Upper lobe of right lung (tissue), 1 donor: ENCODE measurements around the gene SLC41A3. TPM values are rescaled to one million over a fixed set of nuclear protein-coding genes. Genes with fewer than 3 reads are reported as not detected.
A peak's percentile ranks its signal among the peaks of the same experiment; 100 is the strongest.

ENCODE experiments used
- ATAC-seq: fragments of 200-7000 bp; cut with Tn5 transposase; one replicate; pipeline ENCODE4 v1.9.1; 2020; ENCODE audit warnings: mild to moderate bottlenecking, moderate library complexity
- DNase-seq: peaks from one replicate; pipeline ENCODE4 v3.0.0-alpha.2; 2020
- H3K27ac ChIP-seq: fragments of 200-600 bp; one replicate; pipeline ENCODE4 v1.8.0; 2022
- H3K27me3 ChIP-seq: fragments of 200-600 bp; one replicate; pipeline ENCODE4 v1.8.0; 2022; ENCODE audit warnings: mild to moderate bottlenecking
- H3K36me3 ChIP-seq: fragments of 200-600 bp; one replicate; pipeline ENCODE4 v1.8.0; 2022
- H3K4me1 ChIP-seq: fragments of 200-600 bp; one replicate; pipeline ENCODE4 v1.8.0; 2022
- H3K4me3 ChIP-seq: fragments of 200-600 bp; one replicate; pipeline ENCODE4 v1.8.0; 2022; ENCODE audit warnings: mild to moderate bottlenecking
- H3K9me3 ChIP-seq: fragments of 200-600 bp; one replicate; pipeline ENCODE4 v1.8.0; 2022
- intact Hi-C: fragments of 100-400 bp; cut with DNase I; formaldehyde crosslinking; loops from one replicate; pipeline ENCODE4 v1.11.0; 2022
- total RNA-seq: library from RNA; stranded (reverse); fragmentation: NEBNext Ultra II Directional; extraction: Animal tissue kit (Norgen Biotek cat#: 25700); gene quantifications from one replicate; pipeline ENCODE4 v1.2.1, GENCODE V29; 2021
- TF ChIP-seq, protein P1 (sequence below): fragments of 200-600 bp; IDR thresholded peaks from one replicate; pipeline ENCODE4 v1.8.0; 2022; ENCODE audit warnings: antibody characterized with exemption
- donor health status: DM: no; HTN: yes; CAD: no; lungs with severe emphysema.

The SLC41A3 gene
- total RNA-seq, 1 donor from 2014 or later, result 30.8 TPM

GRCh38 chr3:126015075-126015474 lies 68.8 kb downstream of the SLC41A3 start:
- H3K27ac ChIP-seq, result no peak overlapping the region
- no peak overlapping the region for H3K4me3 ChIP-seq
- TF ChIP-seq, protein P1, sequence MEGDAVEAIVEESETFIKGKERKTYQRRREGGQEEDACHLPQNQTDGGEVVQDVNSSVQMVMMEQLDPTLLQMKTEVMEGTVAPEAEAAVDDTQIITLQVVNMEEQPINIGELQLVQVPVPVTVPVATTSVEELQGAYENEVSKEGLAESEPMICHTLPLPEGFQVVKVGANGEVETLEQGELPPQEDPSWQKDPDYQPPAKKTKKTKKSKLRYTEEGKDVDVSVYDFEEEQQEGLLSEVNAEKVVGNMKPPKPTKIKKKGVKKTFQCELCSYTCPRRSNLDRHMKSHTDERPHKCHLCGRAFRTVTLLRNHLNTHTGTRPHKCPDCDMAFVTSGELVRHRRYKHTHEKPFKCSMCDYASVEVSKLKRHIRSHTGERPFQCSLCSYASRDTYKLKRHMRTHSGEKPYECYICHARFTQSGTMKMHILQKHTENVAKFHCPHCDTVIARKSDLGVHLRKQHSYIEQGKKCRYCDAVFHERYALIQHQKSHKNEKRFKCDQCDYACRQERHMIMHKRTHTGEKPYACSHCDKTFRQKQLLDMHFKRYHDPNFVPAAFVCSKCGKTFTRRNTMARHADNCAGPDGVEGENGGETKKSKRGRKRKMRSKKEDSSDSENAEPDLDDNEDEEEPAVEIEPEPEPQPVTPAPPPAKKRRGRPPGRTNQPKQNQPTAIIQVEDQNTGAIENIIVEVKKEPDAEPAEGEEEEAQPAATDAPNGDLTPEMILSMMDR, result no peak
- intact Hi-C loops, result no loop called here
- no peaks in the 10 kb centered on the region for H3K36me3 ChIP-seq
- DNase-seq, result peak; percentile 40
- H3K4me1 ChIP-seq, result no peaks in the 10 kb centered on the region
- ATAC-seq, result no peak
- H3K27me3 ChIP-seq, result no peaks in the 10 kb centered on the region
- no peaks in the 10 kb centered on the region for H3K9me3 ChIP-seq

GRCh38 chr3:126014252-126014651 lies 69.7 kb downstream of the SLC41A3 start:
- Histone ChIP-seq H3K27me3 (no peaks in the 10 kb centered on the region), H3K27ac (no peak overlapping the region), H3K36me3 (no peaks in the 10 kb centered on the region), H3K4me3 (no peak overlapping the region), H3K9me3 (no peaks in the 10 kb centered on the region), H3K4me1 (no peaks in the 10 kb centered on the region)
- TF ChIP-seq, protein P1, result no peak
- DNase-seq (peak; percentile 46), ATAC-seq (no peak)
- intact Hi-C loops, result no loop called here

DNA sequence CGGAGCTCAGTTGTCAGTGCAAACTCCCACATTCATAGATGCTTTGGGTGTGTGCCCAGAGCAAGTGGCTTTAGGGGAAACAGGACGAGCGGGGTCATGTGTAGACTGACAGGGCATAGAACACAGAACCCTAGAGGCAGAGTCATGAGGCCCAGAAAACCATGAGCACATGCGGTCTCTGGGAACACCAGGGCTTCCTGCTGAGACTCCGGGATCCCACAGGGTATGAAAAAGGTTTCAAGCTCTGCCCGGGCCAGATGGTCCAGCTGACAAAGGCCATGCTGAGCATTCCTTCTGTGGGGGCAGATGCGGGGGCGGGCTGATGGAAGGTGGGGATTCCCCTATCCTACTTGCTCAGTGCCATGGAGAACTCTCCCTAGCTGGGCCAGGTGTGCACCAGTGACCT lies 70.2 kb downstream of the SLC41A3 start:
- peak; percentile 53 for DNase-seq
- Histone ChIP-seq H3K4me3 (no peak overlapping the region), H3K27ac (no peak overlapping the region), H3K36me3 (no peaks in the 10 kb centered on the region), H3K4me1 (no peaks in the 10 kb centered on the region), H3K27me3 (no peaks in the 10 kb centered on the region), H3K9me3 (no peaks in the 10 kb centered on the region)
- ATAC-seq, result no peak
- intact Hi-C loops, result no loop called here
- TF ChIP-seq, protein P1, result no peak

- Histone ChIP-seq H3K27ac (no peak overlapping the region), H3K36me3 (peaks cover 15% of the 10 kb centered on the region), H3K27me3 (no peaks in the 10 kb centered on the region), H3K9me3 (no peaks in the 10 kb centered on the region), H3K4me3 (no peak overlapping the region), H3K4me1 (no peaks in the 10 kb centered on the region)
- TF ChIP-seq, protein P1, result no peak
- DNase-seq (no peak), ATAC-seq (no peak)
- intact Hi-C loops, result no loop called here
These were observed 74.7 kb downstream of the SLC41A3 start for GRCh38 chr3:126009181-126009580.

DNA sequence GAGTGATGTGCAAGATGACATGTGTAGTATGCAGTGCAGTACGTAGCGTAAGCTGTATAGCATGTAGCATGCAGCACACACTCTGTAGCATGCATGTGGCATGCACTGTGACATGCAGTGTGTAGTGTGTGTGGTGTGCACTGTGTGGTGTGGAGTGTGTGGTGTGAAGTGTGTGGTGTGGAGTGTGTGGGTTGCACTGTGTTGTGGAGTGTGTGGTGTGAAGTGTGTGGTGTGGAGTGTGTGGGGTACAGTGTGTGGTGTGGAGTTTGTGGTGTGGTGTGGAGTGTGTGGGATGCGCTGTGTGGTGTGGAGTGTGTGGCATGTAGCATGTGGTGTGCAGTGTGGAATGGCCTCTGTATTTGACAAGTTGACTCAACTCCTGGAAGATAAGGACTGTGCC lies 75.7 kb downstream of the SLC41A3 start:
- Histone ChIP-seq H3K36me3 (peaks cover 15% of the 10 kb centered on the region), H3K4me1 (no peaks in the 10 kb centered on the region), H3K9me3 (no peaks in the 10 kb centered on the region), H3K4me3 (no peak overlapping the region), H3K27ac (no peak overlapping the region), H3K27me3 (no peaks in the 10 kb centered on the region)
- TF ChIP-seq, protein P1, result no peak
- no peak for DNase-seq
- intact Hi-C loops, result no loop called here
- ATAC-seq, result peak; percentile 43

DNA sequence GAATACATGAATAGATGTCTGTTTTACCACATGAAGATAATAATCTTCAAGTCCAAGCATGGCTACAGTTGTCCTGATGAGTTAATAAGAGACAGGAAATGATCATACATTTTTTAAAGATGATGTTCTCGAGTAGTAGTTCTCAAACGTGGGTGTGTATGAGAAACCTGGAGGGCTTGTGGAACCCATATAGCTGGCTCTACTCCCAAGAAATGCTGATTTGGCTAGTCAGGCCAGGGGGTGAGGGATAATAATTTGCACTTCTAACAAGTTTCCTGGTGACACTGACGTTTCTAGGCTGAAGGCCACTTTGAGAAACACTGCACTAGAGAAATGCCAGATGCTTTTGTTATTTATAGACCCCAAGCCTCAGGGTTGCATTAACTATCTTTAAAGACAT lies 78.0 kb downstream of the SLC41A3 start:
- Histone ChIP-seq H3K27ac (no peak overlapping the region), H3K4me3 (no peak overlapping the region), H3K9me3 (no peaks in the 10 kb centered on the region), H3K4me1 (no peaks in the 10 kb centered on the region), H3K36me3 (peaks cover 15% of the 10 kb centered on the region), H3K27me3 (no peaks in the 10 kb centered on the region)
- intact Hi-C loops, result no loop called here
- ATAC-seq (no peak), DNase-seq (no peak)
- TF ChIP-seq, protein P1, result no peak
